Testis (tissue), 2 donors: ENCODE measurements around the gene DNAJB2.

Experiments
- CTCF ChIP-seq, 3 experiments: fragments of 450-650 bp in 2 of 3; fragments of 200-600 bp in 1 of 3; sonication (generic) in 1 of 3; IDR thresholded peaks; one replicate each; pipeline ENCODE4 v1.5.1; 2016 to 2019; ENCODE audit warnings: antibody characterized with exemption in 3 of 3, mild to moderate bottlenecking in 2 of 3, moderate library complexity in 1 of 3
- POLR2A ChIP-seq: fragments of 450-650 bp; IDR thresholded peaks from one replicate; pipeline ENCODE4 v1.6.1; 2017; ENCODE audit warnings: antibody characterized with exemption, mild to moderate bottlenecking, moderate library complexity

GRCh38 chr2:219247678-219248642, 31.2 kb upstream of the DNAJB2 start:
- TF ChIP-seq CTCF (IDR thresholded peaks at IDR 0.05) (no peak), POLR2A (no peak)
